Inflammatory macrophage (primary cell): ENCODE data around the gene ADAMTSL4.
"Not testable (repeated sequence)": the region's sequence is repeated elsewhere in the genome, so short reads cannot be mapped to it uniquely, and the experiment has no call there.

Source experiments
- DNase-seq, 2 donors: peaks; one replicate each; pipeline ENCODE4 v3.0.0-alpha.2; 2020 to 2022

ADAMTSL4 gene

GRCh38 chr1:150555971-150556865 is 7.0 kb downstream of the ADAMTSL4 start:
- no peak for DNase-seq

GRCh38 chr1:150557065-150557600 is 7.9 kb downstream of the ADAMTSL4 start:
- DNase-seq: no peak

GRCh38 chr1:150557813-150558212 is 8.6 kb downstream of the ADAMTSL4 start:
- no peak for DNase-seq

GRCh38 chr1:150558303-150558704 is 9.1 kb downstream of the ADAMTSL4 start:
- no peak for DNase-seq

GRCh38 chr1:150558761-150559655 is 9.8 kb downstream of the ADAMTSL4 start:
- peak; percentile 65 to 79 for DNase-seq

- DNase-seq: no peak
Observed at GRCh38 chr1:150559656-150560010, 10.4 kb downstream of the ADAMTSL4 start.

GRCh38 chr1:150560011-150560438 is 10.8 kb downstream of the ADAMTSL4 start:
- peak; percentile 65 for DNase-seq

- peak; percentile 78 to 81 for DNase-seq
Observed at GRCh38 chr1:150560576-150561253, 11.5 kb downstream of the ADAMTSL4 start.

GRCh38 chr1:150561254-150561973 is 12.2 kb downstream of the ADAMTSL4 start:
- peak; percentile 86 to 88 for DNase-seq

- DNase-seq: peak; percentile 73 to 81
Observed at GRCh38 chr1:150561974-150562445, 12.8 kb downstream of the ADAMTSL4 start.

GRCh38 chr1:150562446-150563339 is 13.5 kb downstream of the ADAMTSL4 start:
- DNase-seq: no peak

- DNase-seq: no peak
Observed at GRCh38 chr1:150563340-150564038, 14.3 kb downstream of the ADAMTSL4 start.

GRCh38 chr1:150564051-150564991 is 15.1 kb downstream of the ADAMTSL4 start:
- DNase-seq: no peak

- DNase-seq: not testable (repeated sequence)
Observed at GRCh38 chr1:150565240-150565991, 16.2 kb downstream of the ADAMTSL4 start.

- no peak for DNase-seq
Observed at GRCh38 chr1:150566589-150567340, 17.6 kb downstream of the ADAMTSL4 start.

GRCh38 chr1:150567341-150567716 is 18.1 kb downstream of the ADAMTSL4 start:
- DNase-seq: peak; percentile 80 to 88
